Stimulated activated CD8-positive, alpha-beta memory T cell treated with anti-CD3 and anti-CD28 coated beads, Interleukin-15, amount 100 ng/mL, for 4 hours (primary cell): ENCODE measurements around the gene CATSPERZ.
"Not testable (repeated sequence)": the region's sequence is repeated elsewhere in the genome, so short reads cannot be mapped to it uniquely, and the experiment has no call there.

Experiments used
- DNase-seq, 2 donors: peaks; one replicate each; pipeline ENCODE4 v3.0.0-alpha.2; 2020; ENCODE audit warnings: low read depth in 2 of 2

Gene CATSPERZ

GRCh38 chr11:64303109-64304031 is 3.2 kb downstream of the CATSPERZ start:
- DNase-seq: no peak

DNA sequence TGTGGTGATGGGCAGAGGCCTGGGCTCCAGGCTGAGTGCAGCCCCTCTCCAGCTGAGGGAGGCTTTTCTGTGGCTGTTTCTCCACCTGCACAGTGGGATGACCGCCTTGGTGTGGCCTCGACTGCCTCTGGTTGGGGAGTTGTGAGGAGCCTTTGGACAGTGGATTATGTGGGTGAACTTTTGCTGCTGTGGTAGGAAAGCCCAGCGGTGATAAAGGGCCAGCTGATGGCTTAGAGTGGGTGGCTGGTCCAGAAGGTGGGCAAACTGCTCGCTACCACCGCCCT is 3.8 kb downstream of the CATSPERZ start:
- no peak for DNase-seq

- DNase-seq: peak; percentile 74 to 81
These were observed 4.3 kb downstream of the CATSPERZ start for GRCh38 chr11:64304316-64305072.

GRCh38 chr11:64305075-64305690 is 5.0 kb downstream of the CATSPERZ start, which contains the start of gene ESRRA:
ESRRA (plus strand) TSS chr11:64305524; CDS start chr11:64307180, 1,656 bp downstream.
- DNase-seq: peak; percentile 98 to 99

- peak; percentile 56 to 61 for DNase-seq
These were observed 5.8 kb downstream of the CATSPERZ start for GRCh38 chr11:64305691-64306562.

DNA sequence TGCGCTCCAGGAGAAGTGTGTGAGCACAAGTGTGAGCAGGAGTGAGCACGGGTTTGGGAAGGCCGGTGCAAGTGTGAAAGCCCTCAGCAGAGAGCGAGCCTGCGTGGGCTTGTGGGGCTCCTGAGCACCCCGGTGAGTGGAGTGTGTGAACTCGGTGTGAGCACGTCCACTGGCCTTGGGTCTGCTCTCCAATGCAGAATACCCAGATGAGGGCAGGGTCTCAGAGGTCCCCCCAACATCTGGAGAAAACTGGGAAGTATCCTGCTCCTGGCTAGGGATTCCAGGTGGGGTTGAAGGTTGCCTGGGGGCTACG is 6.4 kb downstream of the CATSPERZ start:
- no peak for DNase-seq

GRCh38 chr11:64306876-64307622 is 6.9 kb downstream of the CATSPERZ start:
- no peak for DNase-seq

- not testable (repeated sequence) for DNase-seq
These were observed 7.6 kb downstream of the CATSPERZ start for GRCh38 chr11:64307795-64308194.

GRCh38 chr11:64312947-64313346 is 12.8 kb downstream of the CATSPERZ start:
- DNase-seq: no peak

DNA sequence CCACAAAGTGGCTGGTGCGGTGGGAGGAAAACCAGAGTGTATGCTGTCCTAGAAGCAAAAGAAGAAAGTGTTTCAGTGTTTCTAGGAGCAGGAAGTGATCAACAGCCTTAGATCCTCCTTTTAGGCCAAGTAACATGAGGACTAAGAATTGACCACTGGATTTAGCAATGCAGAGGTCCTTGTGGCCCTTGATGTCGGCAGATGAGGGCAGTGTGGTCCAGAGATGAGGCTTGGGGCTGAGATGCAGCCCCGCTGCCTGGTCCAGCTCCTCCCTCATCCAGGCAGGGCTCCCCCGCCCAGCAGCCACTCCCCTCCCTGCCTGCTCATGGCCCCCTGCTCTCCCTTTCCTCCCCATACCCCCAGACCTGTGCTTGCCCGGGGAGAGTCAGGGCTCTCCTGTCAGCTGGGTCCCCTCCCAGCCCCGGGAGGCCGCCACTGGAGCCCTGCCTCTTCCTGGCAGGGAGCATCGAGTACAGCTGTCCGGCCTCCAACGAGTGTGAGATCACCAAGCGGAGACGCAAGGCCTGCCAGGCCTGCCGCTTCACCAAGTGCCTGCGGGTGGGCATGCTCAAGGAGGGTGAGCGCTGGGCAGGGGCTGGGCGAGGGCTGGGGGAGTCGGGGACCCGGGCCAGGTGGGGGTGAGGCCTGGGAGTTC is 13.5 kb downstream of the CATSPERZ start:
- DNase-seq: no peak

DNA sequence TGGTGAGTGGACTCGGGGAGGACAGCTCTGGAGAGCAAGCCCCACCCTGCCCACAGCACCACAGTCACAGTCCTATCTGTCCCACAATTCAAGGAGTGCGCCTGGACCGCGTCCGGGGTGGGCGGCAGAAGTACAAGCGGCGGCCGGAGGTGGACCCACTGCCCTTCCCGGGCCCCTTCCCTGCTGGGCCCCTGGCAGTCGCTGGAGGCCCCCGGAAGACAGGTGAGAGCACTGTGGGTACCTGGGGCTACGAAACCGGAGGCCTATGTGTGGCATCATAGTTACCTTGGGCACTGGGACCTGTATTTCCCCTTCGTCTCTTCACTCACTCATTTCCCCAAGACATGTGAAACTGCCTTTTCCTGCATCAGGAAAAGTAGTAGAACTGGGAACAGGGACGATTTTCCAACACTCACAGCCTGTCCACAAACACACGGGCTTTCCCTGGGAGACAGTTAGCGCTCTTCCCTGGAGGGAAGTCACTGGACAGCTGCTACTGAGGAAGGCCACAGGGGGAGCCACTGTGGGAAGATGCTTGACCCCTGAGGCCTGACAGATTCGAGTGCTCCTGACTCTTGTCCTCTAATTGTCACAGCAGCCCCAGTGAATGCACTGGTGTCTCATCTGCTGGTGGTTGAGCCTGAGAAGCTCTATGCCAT is 14.1 kb downstream of the CATSPERZ start:
- no peak for DNase-seq

DNA sequence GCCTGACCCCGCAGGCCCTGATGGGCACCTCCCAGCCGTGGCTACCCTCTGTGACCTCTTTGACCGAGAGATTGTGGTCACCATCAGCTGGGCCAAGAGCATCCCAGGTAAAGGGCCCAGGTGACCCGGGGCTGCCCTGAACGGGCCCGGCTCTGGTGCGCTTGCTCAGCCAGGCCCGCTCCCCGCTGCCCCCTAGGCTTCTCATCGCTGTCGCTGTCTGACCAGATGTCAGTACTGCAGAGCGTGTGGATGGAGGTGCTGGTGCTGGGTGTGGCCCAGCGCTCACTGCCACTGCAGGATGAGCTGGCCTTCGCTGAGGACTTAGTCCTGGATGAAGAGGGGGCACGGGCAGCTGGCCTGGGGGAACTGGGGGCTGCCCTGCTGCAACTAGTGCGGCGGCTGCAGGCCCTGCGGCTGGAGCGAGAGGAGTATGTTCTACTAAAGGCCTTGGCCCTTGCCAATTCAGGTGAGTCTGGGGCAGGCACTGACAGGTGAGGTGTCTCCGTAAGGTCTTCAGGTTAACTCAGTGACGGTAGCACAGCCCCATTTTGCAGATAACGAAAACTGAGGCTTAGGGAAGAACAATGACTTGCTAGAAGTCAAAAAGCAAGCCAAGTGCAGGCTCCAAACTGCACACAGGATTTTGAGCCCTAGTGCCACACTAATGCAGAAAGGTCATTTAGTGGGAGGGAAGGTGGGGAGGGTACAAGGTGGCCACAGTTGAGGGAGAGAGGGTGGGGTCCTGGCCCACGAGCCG is 14.8 kb downstream of the CATSPERZ start:
- no peak for DNase-seq

- DNase-seq: not testable (repeated sequence)
These were observed 15.7 kb downstream of the CATSPERZ start for GRCh38 chr11:64315667-64316526.

- no peak for DNase-seq
These were observed 16.6 kb downstream of the CATSPERZ start for GRCh38 chr11:64316672-64317324.

GRCh38 chr11:64317325-64317960 is 17.3 kb downstream of the CATSPERZ start, which contains the start of gene TRMT112:
TRMT112 (minus strand) TSS chr11:64317559; CDS start chr11:64317526, 33 bp downstream.
- DNase-seq: peak; percentile 85 to 96

- DNase-seq: peak; percentile 88 to 92
These were observed 18.0 kb downstream of the CATSPERZ start, which contains the start of gene PRDX5 for GRCh38 chr11:64317961-64318765. PRDX5 (plus strand) TSS chr11:64318121; CDS start chr11:64318216, 95 bp downstream.
